CD14-positive monocyte (primary cell): ENCODE measurements around the gene FAM241B. TPM values are rescaled to one million over a fixed set of nuclear protein-coding genes. Genes with fewer than 3 reads are reported as not detected.

Source experiments
- DNase-seq, 3 donors: peaks; one replicate each; pipeline ENCODE4 v3.0.0-alpha.2; 2011 to 2022
- H2AFZ ChIP-seq: 2 replicates; pipeline ENCODE4 v1.6.0; 2012; ENCODE audit warnings: mild to moderate bottlenecking, low read depth, low read length, inconsistent platforms; ENCODE audit not compliant: insufficient read depth, poor library complexity, severe bottlenecking
- H3K27ac ChIP-seq, 2 donors: 1 replicate in 1 of 2; 2 replicates in 1 of 2; pipeline ENCODE4 v1.5.1; 2012 to 2013; ENCODE audit warnings: low read length in 2 of 2, control low read depth in 1 of 2, inconsistent platforms in 1 of 2, low read depth in 1 of 2, mild to moderate bottlenecking in 1 of 2
- H3K27me3 ChIP-seq, 2 donors: one replicate each; pipeline versions ENCODE4 v1.6.0 to v1.6.1; 2011 to 2013; ENCODE audit warnings: low read length in 2 of 2; ENCODE audit not compliant: control insufficient read depth in 2 of 2, insufficient read depth in 2 of 2
- H3K36me3 ChIP-seq, 2 donors: replicated peaks in 1 of 2; 1 replicate in 1 of 2; 2 replicates in 1 of 2; pipeline versions ENCODE4 v1.5.1 to v1.6.1; 2012 to 2013; ENCODE audit warnings: low read length in 2 of 2, control low read depth in 1 of 2, inconsistent platforms in 1 of 2, mild to moderate bottlenecking in 1 of 2; ENCODE audit not compliant: insufficient read depth in 2 of 2, control insufficient read depth in 1 of 2
- H3K4me1 ChIP-seq, 2 donors: 1 replicate in 1 of 2; 2 replicates in 1 of 2; pipeline versions ENCODE4 v1.5.1 to v1.6.1; 2012 to 2013; ENCODE audit warnings: low read length in 2 of 2, control low read depth in 1 of 2, inconsistent platforms in 1 of 2, mild to moderate bottlenecking in 1 of 2, moderate library complexity in 1 of 2; ENCODE audit not compliant: insufficient read depth in 2 of 2, control insufficient read depth in 1 of 2
- H3K4me2 ChIP-seq: replicated peaks from 2 replicates; pipeline ENCODE3; 2012; ENCODE audit warnings: low read length, moderate library complexity, mild to moderate bottlenecking; ENCODE audit not compliant: poor library complexity, severe bottlenecking; ENCODE audit errors: extremely low read depth
- H3K4me3 ChIP-seq, 3 experiments: fragments of 200-600 bp in 1 of 3; sonication (generic) in 1 of 3; replicated peaks in 1 of 3; 1 replicate in 2 of 3; 2 replicates in 1 of 3; pipeline ENCODE4 v1.5.1; 2011 to 2013; ENCODE audit warnings: low read length in 3 of 3, mild to moderate bottlenecking in 3 of 3, control low read depth in 2 of 3, low read depth in 2 of 3, inconsistent platforms in 1 of 3, moderate library complexity in 1 of 3
- H3K79me2 ChIP-seq: 2 replicates; pipeline ENCODE4 v1.6.0; 2012; ENCODE audit warnings: mild to moderate bottlenecking, control low read depth, inconsistent platforms, low read length, moderate library complexity; ENCODE audit not compliant: insufficient read depth
- H3K9ac ChIP-seq: 2 replicates; pipeline ENCODE4 v1.6.0; 2017; ENCODE audit warnings: low read length, mild to moderate bottlenecking; ENCODE audit not compliant: insufficient read depth, poor library complexity, severe bottlenecking
- H3K9me3 ChIP-seq, 2 donors: replicated peaks in 1 of 2; 1 replicate in 1 of 2; 2 replicates in 1 of 2; pipeline versions ENCODE4 v1.5.1 to v1.6.1; 2012 to 2013; ENCODE audit warnings: low read length in 2 of 2, control low read depth in 1 of 2; ENCODE audit not compliant: control insufficient read depth in 1 of 2, insufficient read depth in 1 of 2
- H4K20me1 ChIP-seq: 2 replicates; pipeline ENCODE4 v1.6.0; 2012; ENCODE audit warnings: mild to moderate bottlenecking, low read length, control low read depth, moderate library complexity; ENCODE audit not compliant: insufficient read depth
- H3K27ac Mint-ChIP-seq, 7 donors: one replicate each; pipeline ENCODE4 v1.8.0; 2020; ENCODE audit warnings: mild to moderate bottlenecking in 7 of 7, mixed read lengths in 7 of 7, moderate library complexity in 6 of 7, inconsistent platforms in 2 of 7
- H3K27me3 Mint-ChIP-seq, 3 donors: one replicate each; pipeline ENCODE4 v1.8.0; 2021 to 2022; ENCODE audit warnings: low read depth in 3 of 3, mild to moderate bottlenecking in 3 of 3, mixed read lengths in 3 of 3, moderate library complexity in 3 of 3, inconsistent platforms in 1 of 3
- H3K36me3 Mint-ChIP-seq, 2 donors: one replicate each; pipeline ENCODE4 v1.8.0; 2020; ENCODE audit warnings: mixed read lengths in 2 of 2, inconsistent platforms in 1 of 2, mild to moderate bottlenecking in 1 of 2
- H3K4me1 Mint-ChIP-seq: one replicate; pipeline ENCODE4 v1.8.0; 2020; ENCODE audit warnings: mild to moderate bottlenecking, mixed read lengths
- H3K4me3 Mint-ChIP-seq, 2 donors: one replicate each; pipeline ENCODE4 v1.8.0; 2020; ENCODE audit warnings: mild to moderate bottlenecking in 2 of 2, mixed read lengths in 2 of 2, moderate library complexity in 1 of 2
- H3K9me3 Mint-ChIP-seq, 7 donors: one replicate each; pipeline ENCODE4 v1.8.0; 2020 to 2022; ENCODE audit warnings: mixed read lengths in 7 of 7, mild to moderate bottlenecking in 6 of 7, moderate library complexity in 6 of 7, inconsistent platforms in 2 of 7
- CTCF ChIP-seq: fragments of 200-600 bp; IDR thresholded peaks from one replicate; pipeline ENCODE4 v1.8.0; 2022; ENCODE audit warnings: antibody characterized with exemption, mild to moderate bottlenecking
- WGBS: methylation state at CpG from one replicate; pipeline ENCODE4 v1.1.5; 2013; ENCODE audit warnings: missing lambda C conversion rate; ENCODE audit not compliant: insufficient coverage; 5-methylcytosine and 5-hydroxymethylcytosine counted together
- intact Hi-C, 2 donors: fragments of 100-400 bp; cut with micrococcal nuclease; formaldehyde crosslinking; loops; one replicate each; pipeline versions ENCODE4 v1.15.0 to v1.15.1; 2023
- polyA plus RNA-seq, 3 donors: library from polyadenylated mRNA; depleted of rRNA in 1 of 3; unstranded in 2 of 3; stranded (reverse) in 1 of 3; fragments of 300-500 nt in 2 of 3; fragments of >200 nt in 1 of 3; fragmentation: Illumina TruSeq in 2 of 3; gene quantifications; 1 replicate in 2 of 3; 2 replicates in 1 of 3; pipeline ENCODE4 v1.2.3, GENCODE V29; 2012 to 2021

The FAM241B gene
- polyA plus RNA-seq, 3 donors: not detected

DNA sequence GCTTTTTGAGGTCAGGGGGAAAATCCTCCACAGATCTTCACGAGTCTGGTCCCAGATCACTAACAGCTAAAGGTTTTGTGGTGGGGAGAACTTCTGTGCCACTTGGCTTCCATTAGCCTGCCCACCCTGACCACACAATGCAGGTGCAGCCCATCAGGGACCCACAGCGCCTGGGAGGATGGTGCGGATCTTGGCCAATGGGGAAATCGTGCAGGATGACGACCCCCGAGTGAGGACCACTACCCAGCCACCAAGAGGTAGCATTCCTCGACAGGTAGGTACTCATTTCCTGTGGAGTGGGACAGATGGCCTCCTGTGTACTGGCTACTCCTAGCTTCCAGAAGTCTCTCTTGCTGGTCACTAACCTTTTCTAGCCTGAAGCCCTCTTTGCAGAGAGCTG lies 1.5 kb downstream of the FAM241B start:
- Histone ChIP-seq H3K9me3 (no peaks in the 10 kb centered on the region), H3K27ac (no peak overlapping the region), H3K27me3 (peaks cover 9 to 24% of the 10 kb centered on the region in 2 donors), H3K9ac (no peak overlapping the region), H3K4me3 (no peak overlapping the region), H4K20me1 (no peaks in the 10 kb centered on the region), H3K4me1 (peaks cover 0 to 8% of the 10 kb centered on the region in 2 donors), H2AFZ (no peak overlapping the region), H3K79me2 (no peaks in the 10 kb centered on the region), H3K36me3 (no peaks in the 10 kb centered on the region), H3K4me2 (no peak overlapping the region)
- TF ChIP-seq CTCF: no peak
- Mint-ChIP-seq H3K4me1 (peaks cover 3% of the 10 kb centered on the region), H3K27ac (peak overlapping the region in 1 of 7 donors; percentile 14), H3K36me3 (no peaks in the 10 kb centered on the region), H3K27me3 (peaks cover 27 to 36% (median 35%) of the 10 kb centered on the region in 3 donors), H3K9me3 (peaks cover 0 to 5% (median 0%) of the 10 kb centered on the region in 7 donors), H3K4me3 (peak overlapping the region in 1 of 2 donors; percentile 66)
- no peak for DNase-seq
- WGBS: 91% methylated on average over 5 of the region's 7 CpGs
- intact Hi-C loops: no loop called here

- no peaks in the 10 kb centered on the region for H4K20me1 ChIP-seq
- H3K36me3 ChIP-seq: no peaks in the 10 kb centered on the region
- peaks cover 0 to 8% of the 10 kb centered on the region in 2 donors for H3K4me1 ChIP-seq
- no peak overlapping the region for H3K4me2 ChIP-seq
- H3K4me3 ChIP-seq: no peak overlapping the region
- Mint-ChIP-seq H3K27me3 (peaks cover 27 to 35% (median 34%) of the 10 kb centered on the region in 3 donors), H3K27ac (no peak overlapping the region), H3K9me3 (peaks cover 0 to 5% (median 0%) of the 10 kb centered on the region in 7 donors), H3K36me3 (no peaks in the 10 kb centered on the region), H3K4me1 (peaks cover 3% of the 10 kb centered on the region), H3K4me3 (no peak overlapping the region)
- H3K27ac ChIP-seq: no peak overlapping the region
- H3K79me2 ChIP-seq: no peaks in the 10 kb centered on the region
- intact Hi-C loops: no loop called here
- 97% methylated on average over 6 of the region's 7 CpGs for WGBS
- DNase-seq: no peak
- H3K9ac ChIP-seq: no peak overlapping the region
- peaks cover 9 to 24% of the 10 kb centered on the region in 2 donors for H3K27me3 ChIP-seq
- no peak for TF ChIP-seq CTCF
- H2AFZ ChIP-seq: no peak overlapping the region
- H3K9me3 ChIP-seq: no peaks in the 10 kb centered on the region
Observed at GRCh38 chr10:69632516-69633199, 2.6 kb downstream of the FAM241B start.
